ENCODE data around the gene PGC. TPM values are rescaled to one million over a fixed set of nuclear protein-coding genes. Genes with fewer than 3 reads are reported as not detected.

Gene PGC
- total RNA-seq, 4 donors from 2014 or later, result 1.5 TPM; not detected in 3

GRCh38 chr6:41693281-41694240 is 53.6 kb downstream of the PGC start:
- no peaks in the 10 kb centered on the region for H3K4me1 ChIP-seq
- intact Hi-C loops (cut with DNase I; ENCODE audit: low total_unique reads), result no loop called here
- WGBS, 2 donors (ENCODE audit: low coverage in 1 of 2), result 70 to 75% methylated on average over 2 to 6 of the region's 10 CpGs
- TF ChIP-seq EP300 (IDR thresholded peaks at IDR 0.05; ENCODE audit: low read depth) (no peak), POLR2AphosphoS5 (IDR thresholded peaks at IDR 0.05) (no peak), POLR2A (IDR thresholded peaks at IDR 0.05) (no peak), CTCF (IDR thresholded peaks at IDR 0.05) (no peak)
- no peak overlapping the region for H3K27ac ChIP-seq
- in situ Hi-C loops (cut with MboI; ENCODE audit: low pct_ligation_motif_present in 1 of 4, low pct_unique_long_range_greater_than_20kb in 1 of 4, low sequenced_read_pairs in 3 of 4), result loop anchor here in 1 of 4 donors (25.0 kb wide), 2 partner anchors 231 to 331 kb away; no protein-coding TSS in a partner anchor
- no peak overlapping the region for H3K4me3 ChIP-seq
- H3K36me3 ChIP-seq, result peaks cover 0 to 7% (median 0%) of the 10 kb centered on the region in 4 donors
- no peaks in the 10 kb centered on the region for H3K9me3 ChIP-seq
- H3K27me3 ChIP-seq, result no peaks in the 10 kb centered on the region
- no peak for DNase-seq

GRCh38 chr6:41692730-41693129 is 54.5 kb downstream of the PGC start:
- in situ Hi-C loops (cut with MboI; ENCODE audit: low pct_ligation_motif_present in 1 of 4, low pct_unique_long_range_greater_than_20kb in 1 of 4, low sequenced_read_pairs in 3 of 4), result loop anchor here in 1 of 4 donors (25.0 kb wide), 2 partner anchors 230 to 330 kb away; no protein-coding TSS in a partner anchor
- no peak overlapping the region for H3K4me3 ChIP-seq
- DNase-seq, result no peak
- 94 to 100% methylated on average over 1 to 2 of the region's 2 CpGs for WGBS, 2 donors (ENCODE audit: low coverage in 1 of 2)
- H3K36me3 ChIP-seq, result peaks cover 0 to 7% (median 0%) of the 10 kb centered on the region in 4 donors
- no peaks in the 10 kb centered on the region for H3K9me3 ChIP-seq
- H3K4me1 ChIP-seq, result peaks cover 0 to under 1% (median 0%) of the 10 kb centered on the region in 4 donors
- H3K27me3 ChIP-seq, result no peaks in the 10 kb centered on the region
- no peak for TF ChIP-seq POLR2A (IDR thresholded peaks at IDR 0.05)
- no peak for TF ChIP-seq EP300 (IDR thresholded peaks at IDR 0.05; ENCODE audit: low read depth)
- TF ChIP-seq CTCF (IDR thresholded peaks at IDR 0.05), result no peak
- TF ChIP-seq POLR2AphosphoS5 (IDR thresholded peaks at IDR 0.05), result no peak
- intact Hi-C loops (cut with DNase I; ENCODE audit: low total_unique reads), result no loop called here
- H3K27ac ChIP-seq, result no peak overlapping the region

GRCh38 chr6:41692080-41692675 is 55.0 kb downstream of the PGC start:
- Histone ChIP-seq H3K9me3 (no peaks in the 10 kb centered on the region), H3K27me3 (no peaks in the 10 kb centered on the region), H3K4me3 (no peak overlapping the region), H3K4me1 (peaks cover 0 to 3% (median 2%) of the 10 kb centered on the region in 4 donors), H3K36me3 (peaks cover 0 to 7% (median 0%) of the 10 kb centered on the region in 4 donors), H3K27ac (no peak overlapping the region)
- TF ChIP-seq POLR2A (IDR thresholded peaks at IDR 0.05) (no peak), CTCF (IDR thresholded peaks at IDR 0.05) (no peak), EP300 (IDR thresholded peaks at IDR 0.05; ENCODE audit: low read depth) (no peak), POLR2AphosphoS5 (IDR thresholded peaks at IDR 0.05) (no peak)
- intact Hi-C loops (cut with DNase I; ENCODE audit: low total_unique reads) (no loop called here), in situ Hi-C loops (cut with MboI; ENCODE audit: low pct_ligation_motif_present in 1 of 4, low pct_unique_long_range_greater_than_20kb in 1 of 4, low sequenced_read_pairs in 3 of 4) (loop anchor here in 1 of 4 donors (25.0 kb wide), 2 partner anchors 230 to 330 kb away; no protein-coding TSS in a partner anchor)
- no peak for DNase-seq
